ENCODE results near the gene COPS7A. TPM values are rescaled to one million over a fixed set of nuclear protein-coding genes. Genes with fewer than 3 reads are reported as not detected.
A peak's percentile ranks its signal among the peaks of the same experiment; 100 is the strongest.

The COPS7A gene
- total and polyA plus RNA-seq, 2 donors (not counting 1 experiment from before 2014, with no cell fraction given): 79.1 to 114 TPM

DNA sequence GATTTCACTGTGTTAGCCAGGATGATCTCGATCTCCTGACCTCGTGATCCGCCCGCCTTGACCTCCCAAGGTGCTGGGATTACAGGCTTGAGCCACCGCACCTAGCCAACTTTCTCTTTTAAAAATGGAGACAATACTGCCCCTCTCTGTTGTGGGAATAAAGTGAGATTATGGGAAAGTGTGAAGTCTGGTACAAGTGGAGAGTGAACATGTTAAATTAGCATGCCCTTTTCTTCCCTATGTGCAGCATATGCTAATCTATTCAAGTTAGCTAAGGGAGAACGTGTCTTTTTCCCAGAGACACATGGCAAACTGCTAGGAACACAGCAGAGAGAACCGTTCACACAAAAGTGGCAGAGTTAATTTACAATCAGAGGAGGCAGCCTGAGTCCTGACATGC is 1.5 kb downstream of the COPS7A start:
- H3K79me2 ChIP-seq (ENCODE audit: control insufficient read depth, insufficient read depth, low read length): peaks cover 7% of the 10 kb centered on the region
- H3K9ac ChIP-seq (ENCODE audit: insufficient read depth, low read length): no peak overlapping the region
- no peaks in the 10 kb centered on the region for H4K20me1 ChIP-seq (ENCODE audit: control insufficient read depth, extremely low read depth, insufficient read depth, low read length)
- no peak overlapping the region for H3K4me3 ChIP-seq (replicated peaks in 1 of 4; ENCODE audit: control extremely low read depth in 1 of 4, insufficient read depth in 1 of 4, low read depth in 3 of 4, low read length in 4 of 4)
- H3K36me3 ChIP-seq (ENCODE audit: control insufficient read depth, insufficient read depth, low read length): peaks cover 16% of the 10 kb centered on the region
- no peaks in the 10 kb centered on the region for H3K27me3 ChIP-seq (ENCODE audit: control insufficient read depth, insufficient read depth, low read length)
- no peak overlapping the region for H2AFZ ChIP-seq (ENCODE audit: low read length)
- no peaks in the 10 kb centered on the region for H3K4me1 ChIP-seq (ENCODE audit: control insufficient read depth, extremely low read depth, insufficient read depth, low read length)
- peak overlapping the region; percentile 19 for H3K4me2 ChIP-seq (ENCODE audit: extremely low read depth, insufficient read depth, low read length)
- no peak overlapping the region for H3K27ac ChIP-seq (ENCODE audit: insufficient read depth, low read length)
- DNase-seq (ENCODE audit: low read depth in 2 of 2): no peak
- no peaks in the 10 kb centered on the region for H3K9me3 ChIP-seq (ENCODE audit: control insufficient read depth, insufficient read depth, low read depth, low read length)
- no peak for TF ChIP-seq EZH2 (IDR thresholded peaks at IDR 0.05; ENCODE audit: low read length, missing control alignments)
- TF ChIP-seq, protein P1, sequence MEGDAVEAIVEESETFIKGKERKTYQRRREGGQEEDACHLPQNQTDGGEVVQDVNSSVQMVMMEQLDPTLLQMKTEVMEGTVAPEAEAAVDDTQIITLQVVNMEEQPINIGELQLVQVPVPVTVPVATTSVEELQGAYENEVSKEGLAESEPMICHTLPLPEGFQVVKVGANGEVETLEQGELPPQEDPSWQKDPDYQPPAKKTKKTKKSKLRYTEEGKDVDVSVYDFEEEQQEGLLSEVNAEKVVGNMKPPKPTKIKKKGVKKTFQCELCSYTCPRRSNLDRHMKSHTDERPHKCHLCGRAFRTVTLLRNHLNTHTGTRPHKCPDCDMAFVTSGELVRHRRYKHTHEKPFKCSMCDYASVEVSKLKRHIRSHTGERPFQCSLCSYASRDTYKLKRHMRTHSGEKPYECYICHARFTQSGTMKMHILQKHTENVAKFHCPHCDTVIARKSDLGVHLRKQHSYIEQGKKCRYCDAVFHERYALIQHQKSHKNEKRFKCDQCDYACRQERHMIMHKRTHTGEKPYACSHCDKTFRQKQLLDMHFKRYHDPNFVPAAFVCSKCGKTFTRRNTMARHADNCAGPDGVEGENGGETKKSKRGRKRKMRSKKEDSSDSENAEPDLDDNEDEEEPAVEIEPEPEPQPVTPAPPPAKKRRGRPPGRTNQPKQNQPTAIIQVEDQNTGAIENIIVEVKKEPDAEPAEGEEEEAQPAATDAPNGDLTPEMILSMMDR (conservative IDR thresholded peaks at IDR 0.05 in 1 of 2, IDR thresholded peaks at IDR 0.05 in 1 of 2; ENCODE audit: low read depth in 1 of 2, low read length in 2 of 2): no peak

DNA sequence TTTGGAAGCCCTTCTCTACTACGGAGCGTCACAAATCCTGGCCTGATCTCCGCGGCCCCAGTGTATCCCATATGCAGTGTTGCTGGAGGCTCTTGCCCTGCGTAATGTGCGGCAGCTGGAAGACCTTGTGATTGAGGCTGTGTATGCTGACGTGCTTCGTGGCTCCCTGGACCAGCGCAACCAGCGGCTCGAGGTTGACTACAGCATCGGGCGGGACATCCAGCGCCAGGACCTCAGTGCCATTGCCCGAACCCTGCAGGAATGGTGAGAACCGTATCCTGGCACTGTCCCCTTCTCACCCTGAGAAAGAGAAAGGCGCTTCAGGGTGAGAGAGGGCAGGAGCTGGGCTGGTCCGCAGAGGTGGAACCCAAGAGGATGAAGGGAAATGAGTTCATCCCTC is 5.3 kb downstream of the COPS7A start:
- Histone ChIP-seq H3K27ac (ENCODE audit: insufficient read depth, low read length) (no peak overlapping the region), H3K27me3 (ENCODE audit: control insufficient read depth, insufficient read depth, low read length) (no peaks in the 10 kb centered on the region), H3K4me3 (replicated peaks in 1 of 4; ENCODE audit: control extremely low read depth in 1 of 4, insufficient read depth in 1 of 4, low read depth in 3 of 4, low read length in 4 of 4) (no peak overlapping the region), H3K9me3 (ENCODE audit: control insufficient read depth, insufficient read depth, low read depth, low read length) (no peaks in the 10 kb centered on the region), H3K9ac (ENCODE audit: insufficient read depth, low read length) (no peak overlapping the region), H3K79me2 (ENCODE audit: control insufficient read depth, insufficient read depth, low read length) (peaks cover 7% of the 10 kb centered on the region), H3K4me1 (ENCODE audit: control insufficient read depth, extremely low read depth, insufficient read depth, low read length) (no peaks in the 10 kb centered on the region), H3K4me2 (ENCODE audit: extremely low read depth, insufficient read depth, low read length) (no peak overlapping the region), H4K20me1 (ENCODE audit: control insufficient read depth, extremely low read depth, insufficient read depth, low read length) (no peaks in the 10 kb centered on the region), H3K36me3 (ENCODE audit: control insufficient read depth, insufficient read depth, low read length) (peaks cover 20% of the 10 kb centered on the region), H2AFZ (ENCODE audit: low read length) (no peak overlapping the region)
- no peak for DNase-seq (ENCODE audit: low read depth in 2 of 2)
- TF ChIP-seq, protein P1 (conservative IDR thresholded peaks at IDR 0.05 in 1 of 2, IDR thresholded peaks at IDR 0.05 in 1 of 2; ENCODE audit: low read depth in 1 of 2, low read length in 2 of 2): no peak
- no peak for TF ChIP-seq EZH2 (IDR thresholded peaks at IDR 0.05; ENCODE audit: low read length, missing control alignments)

DNA sequence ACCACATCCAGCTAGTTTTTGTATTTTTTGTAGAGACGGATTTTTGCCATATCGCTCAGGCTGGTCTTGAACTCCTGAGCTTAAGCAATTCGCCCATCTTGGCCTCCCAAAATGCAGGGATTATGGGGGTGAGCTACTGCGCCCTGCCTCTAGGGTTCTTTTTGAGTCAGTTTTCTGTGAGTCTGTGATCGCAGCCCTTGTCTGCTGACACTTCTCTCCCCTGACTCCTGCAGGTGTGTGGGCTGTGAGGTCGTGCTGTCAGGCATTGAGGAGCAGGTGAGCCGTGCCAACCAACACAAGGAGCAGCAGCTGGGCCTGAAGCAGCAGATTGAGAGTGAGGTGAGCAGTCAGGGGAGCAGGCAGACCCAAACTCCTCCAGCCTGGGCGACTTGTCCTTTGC is 6.3 kb downstream of the COPS7A start:
- no peak for DNase-seq (ENCODE audit: low read depth in 2 of 2)
- Histone ChIP-seq H3K27ac (ENCODE audit: insufficient read depth, low read length) (no peak overlapping the region), H3K4me3 (replicated peaks in 1 of 4; ENCODE audit: control extremely low read depth in 1 of 4, insufficient read depth in 1 of 4, low read depth in 3 of 4, low read length in 4 of 4) (no peak overlapping the region), H4K20me1 (ENCODE audit: control insufficient read depth, extremely low read depth, insufficient read depth, low read length) (no peaks in the 10 kb centered on the region), H3K36me3 (ENCODE audit: control insufficient read depth, insufficient read depth, low read length) (peaks cover 21% of the 10 kb centered on the region), H3K79me2 (ENCODE audit: control insufficient read depth, insufficient read depth, low read length) (peaks cover 4% of the 10 kb centered on the region), H3K4me2 (ENCODE audit: extremely low read depth, insufficient read depth, low read length) (no peak overlapping the region), H3K27me3 (ENCODE audit: control insufficient read depth, insufficient read depth, low read length) (no peaks in the 10 kb centered on the region), H3K9ac (ENCODE audit: insufficient read depth, low read length) (no peak overlapping the region), H2AFZ (ENCODE audit: low read length) (no peak overlapping the region), H3K4me1 (ENCODE audit: control insufficient read depth, extremely low read depth, insufficient read depth, low read length) (no peaks in the 10 kb centered on the region), H3K9me3 (ENCODE audit: control insufficient read depth, insufficient read depth, low read depth, low read length) (no peaks in the 10 kb centered on the region)
- TF ChIP-seq EZH2 (IDR thresholded peaks at IDR 0.05; ENCODE audit: low read length, missing control alignments): no peak
- TF ChIP-seq, protein P1 (conservative IDR thresholded peaks at IDR 0.05 in 1 of 2, IDR thresholded peaks at IDR 0.05 in 1 of 2; ENCODE audit: low read depth in 1 of 2, low read length in 2 of 2): no peak
